ENCODE measurements around the gene PFKFB3.
A peak's percentile ranks its signal among the peaks of the same experiment; 100 is the strongest.
"Not testable (repeated sequence)": the region's sequence is repeated elsewhere in the genome, so short reads cannot be mapped to it uniquely, and the experiment has no call there.

The PFKFB3 gene

GRCh38 chr10:6236349-6237198 lies 33.8 kb downstream of the PFKFB3 start:
- DNase-seq (ENCODE audit: low read depth, low spot score) = no peak

GRCh38 chr10:6237199-6237530 lies 34.4 kb downstream of the PFKFB3 start:
- no peak for DNase-seq (ENCODE audit: low read depth, low spot score)

DNA sequence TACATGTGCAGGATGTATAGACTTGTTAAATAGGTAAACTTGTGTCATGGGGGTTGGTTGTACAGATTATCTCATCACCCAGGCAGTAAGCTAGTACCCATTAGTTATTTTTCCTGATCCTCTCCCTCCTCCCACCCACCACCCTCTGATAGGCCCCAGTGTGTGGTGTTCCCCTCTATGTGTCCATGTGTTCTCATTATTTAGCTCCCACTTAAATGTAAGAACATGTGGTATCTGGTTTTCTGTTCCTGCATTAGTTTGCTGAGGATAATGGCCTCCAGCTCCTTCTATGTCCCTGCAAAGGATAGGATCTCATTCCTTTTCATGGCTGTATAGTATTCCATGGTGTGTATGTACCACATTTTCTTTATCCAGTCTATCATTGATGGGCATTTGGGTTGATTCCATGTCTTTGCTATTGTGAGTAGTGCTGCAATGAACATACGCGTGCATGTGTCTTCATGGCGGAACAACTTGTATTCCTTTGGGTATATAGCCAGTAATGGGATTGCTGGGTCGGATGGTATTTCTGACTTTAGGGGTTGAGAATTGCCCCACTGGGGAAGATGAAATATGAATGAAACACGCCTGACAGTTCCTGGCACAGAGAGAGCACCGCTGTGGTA lies 36.0 kb downstream of the PFKFB3 start:
- DNase-seq (ENCODE audit: low read depth, low spot score) = not testable (repeated sequence)

DNA sequence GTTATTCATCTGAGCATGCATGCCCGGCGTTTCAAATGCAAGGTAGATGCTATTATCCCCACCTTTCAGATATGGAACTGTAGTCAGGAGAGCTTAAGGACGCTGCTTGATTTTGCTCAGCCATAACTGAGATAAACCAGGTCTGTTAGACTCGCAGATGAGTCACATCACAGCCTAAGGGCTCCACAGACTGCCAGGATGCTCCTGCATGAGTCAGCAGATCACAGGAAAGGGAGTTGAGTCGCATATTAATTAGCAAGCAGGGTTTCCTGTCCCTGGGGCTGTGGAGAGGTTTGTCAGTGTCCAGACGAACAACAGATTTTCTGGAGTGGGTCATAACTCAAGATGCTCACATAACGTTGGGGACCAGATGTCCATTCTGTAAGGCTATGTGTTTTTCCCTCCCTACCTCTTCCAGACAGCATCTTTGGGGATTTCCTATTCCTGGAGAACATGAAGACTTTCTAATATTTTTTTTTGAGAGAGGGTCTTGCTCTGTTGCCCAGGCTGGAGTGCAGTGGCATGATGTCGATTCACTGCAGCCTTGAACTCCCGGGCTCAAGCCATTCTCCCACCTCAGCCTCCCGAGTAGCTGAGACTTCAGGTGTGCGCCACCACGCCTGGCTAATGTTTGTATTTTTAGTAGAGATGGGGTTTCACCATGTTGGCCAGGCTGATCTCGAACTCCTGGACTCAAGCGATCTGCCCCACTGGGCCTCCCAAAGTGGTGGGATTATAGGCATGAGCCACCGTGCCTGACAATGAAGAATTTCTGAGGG lies 36.7 kb downstream of the PFKFB3 start:
- DNase-seq (ENCODE audit: low read depth, low spot score) = peak; percentile 50

GRCh38 chr10:6240254-6240653 lies 37.5 kb downstream of the PFKFB3 start:
- DNase-seq (ENCODE audit: low read depth, low spot score) = no peak

- DNase-seq (ENCODE audit: low read depth, low spot score) = no peak
Observed at GRCh38 chr10:6242089-6242488, 39.4 kb downstream of the PFKFB3 start.

- DNase-seq (ENCODE audit: low read depth, low spot score) = no peak
Observed at GRCh38 chr10:6244510-6244909, 41.8 kb downstream of the PFKFB3 start.

DNA sequence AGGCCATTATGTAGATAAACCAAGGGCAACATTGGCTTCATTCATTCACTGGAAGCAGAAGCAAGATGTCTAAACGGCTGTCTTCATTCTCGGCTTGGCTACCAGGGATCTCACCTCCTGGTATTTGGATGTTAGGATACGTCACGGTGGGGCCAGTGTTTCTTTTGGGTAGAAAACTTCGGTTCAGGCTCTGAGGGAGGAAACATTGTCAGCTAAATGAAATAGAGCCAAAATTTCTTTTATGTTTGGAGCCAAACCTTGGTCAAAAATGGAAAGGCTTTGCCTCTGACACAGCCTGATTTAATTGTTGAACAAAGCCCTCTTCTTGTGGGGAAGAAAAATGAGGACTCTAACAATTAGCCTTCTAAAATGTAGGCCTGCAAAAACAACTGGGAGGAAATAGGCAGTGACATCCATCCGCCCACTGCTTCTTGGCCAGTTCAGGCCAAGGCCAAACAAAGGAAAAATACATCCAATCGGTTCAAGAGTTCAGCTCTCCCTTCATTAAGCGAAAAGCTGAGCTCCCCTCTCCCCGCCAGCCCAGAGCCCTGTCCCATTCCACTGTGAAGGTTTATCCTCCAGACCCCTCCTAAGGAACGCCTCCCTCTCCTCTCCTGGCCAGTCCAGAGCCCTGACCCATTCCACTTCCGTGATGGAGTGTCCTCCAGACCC lies 44.4 kb downstream of the PFKFB3 start:
- no peak for DNase-seq (ENCODE audit: low read depth, low spot score)

DNA sequence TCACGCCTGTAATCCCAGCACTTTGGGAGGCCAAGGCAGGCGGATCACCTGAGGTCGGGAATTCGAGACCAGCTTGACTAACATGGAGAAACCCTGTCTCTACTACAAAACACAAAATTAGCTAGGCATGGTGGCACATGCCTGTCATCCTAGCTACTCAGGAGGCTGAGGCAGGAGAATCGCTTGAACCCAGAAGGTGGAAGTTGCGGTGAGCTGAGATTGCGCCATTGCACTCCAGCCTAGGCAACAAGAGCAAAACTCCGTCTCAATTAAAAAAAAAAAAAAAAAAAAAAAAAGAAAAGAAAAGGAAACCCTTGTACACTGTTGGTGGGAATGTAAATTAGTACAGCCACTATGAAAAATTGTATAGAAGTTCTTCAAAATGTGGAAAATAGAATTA lies 46.2 kb downstream of the PFKFB3 start:
- not testable (repeated sequence) for DNase-seq (ENCODE audit: low read depth, low spot score)

DNA sequence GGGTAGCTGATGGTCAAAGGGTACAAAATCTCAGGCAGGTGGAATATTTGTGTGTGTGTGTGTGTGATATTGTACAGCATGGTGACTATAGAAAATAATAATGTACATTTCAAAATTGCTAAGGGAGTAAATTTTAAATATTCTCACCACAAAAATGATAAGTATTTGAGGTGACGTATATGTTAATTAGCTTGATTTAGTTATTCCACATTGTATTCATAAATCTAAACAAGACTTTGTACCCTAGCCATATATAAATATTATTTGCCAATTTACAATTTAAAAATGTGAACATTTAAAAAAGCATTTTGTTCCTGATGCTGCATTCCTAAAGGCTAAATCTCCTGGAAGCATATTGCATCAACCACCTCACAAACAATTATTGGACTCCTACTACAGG lies 47.0 kb downstream of the PFKFB3 start:
- DNase-seq (ENCODE audit: low read depth, low spot score) = no peak

- DNase-seq (ENCODE audit: low read depth, low spot score) = no peak
Observed at GRCh38 chr10:6250745-6251144, 48.0 kb downstream of the PFKFB3 start.

DNA sequence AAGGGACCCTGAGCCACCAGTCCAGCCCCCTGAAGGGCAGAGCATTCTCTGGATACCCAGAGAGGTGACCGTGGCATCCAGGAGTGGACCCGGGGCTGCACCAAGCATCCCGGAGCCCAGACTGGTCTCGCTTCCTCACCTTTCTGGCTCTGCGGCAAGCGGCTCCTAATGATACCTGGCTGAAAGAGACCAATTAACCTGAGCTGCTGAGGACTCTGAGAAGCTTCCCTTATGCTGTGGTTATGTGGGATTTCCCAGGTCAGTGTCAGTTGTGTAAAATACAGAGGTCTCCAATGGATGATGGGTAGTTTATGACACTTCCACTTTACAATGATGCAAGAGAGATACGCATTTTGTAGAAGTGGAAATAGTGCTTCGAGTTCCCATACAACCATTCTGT lies 51.5 kb downstream of the PFKFB3 start:
- DNase-seq (ENCODE audit: low read depth, low spot score) = no peak

- DNase-seq (ENCODE audit: low read depth, low spot score) = no peak
Observed at GRCh38 chr10:6255548-6256061, 52.9 kb downstream of the PFKFB3 start.

GRCh38 chr10:6256439-6256838 lies 53.7 kb downstream of the PFKFB3 start:
- no peak for DNase-seq (ENCODE audit: low read depth, low spot score)

DNA sequence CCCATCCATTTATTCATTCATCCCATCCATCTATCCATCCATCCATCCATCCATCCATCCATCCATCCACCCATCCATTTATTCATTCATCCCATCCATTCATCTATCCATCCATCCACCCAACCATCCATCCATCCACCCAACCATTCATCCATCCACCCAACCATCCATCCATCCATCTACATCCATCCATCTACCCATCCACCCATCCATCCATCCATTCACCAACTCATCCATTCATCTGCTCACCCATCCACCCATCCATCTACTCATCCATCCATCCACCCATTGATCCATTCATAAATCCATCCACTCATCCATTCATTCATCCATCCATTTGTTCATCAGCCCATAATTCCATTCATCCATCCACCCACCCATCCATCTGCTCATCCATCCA lies 56.4 kb downstream of the PFKFB3 start:
- DNase-seq (ENCODE audit: low read depth, low spot score) = no peak

- DNase-seq (ENCODE audit: low read depth, low spot score) = no peak
Observed at GRCh38 chr10:6260843-6261242, 58.1 kb downstream of the PFKFB3 start.

DNA sequence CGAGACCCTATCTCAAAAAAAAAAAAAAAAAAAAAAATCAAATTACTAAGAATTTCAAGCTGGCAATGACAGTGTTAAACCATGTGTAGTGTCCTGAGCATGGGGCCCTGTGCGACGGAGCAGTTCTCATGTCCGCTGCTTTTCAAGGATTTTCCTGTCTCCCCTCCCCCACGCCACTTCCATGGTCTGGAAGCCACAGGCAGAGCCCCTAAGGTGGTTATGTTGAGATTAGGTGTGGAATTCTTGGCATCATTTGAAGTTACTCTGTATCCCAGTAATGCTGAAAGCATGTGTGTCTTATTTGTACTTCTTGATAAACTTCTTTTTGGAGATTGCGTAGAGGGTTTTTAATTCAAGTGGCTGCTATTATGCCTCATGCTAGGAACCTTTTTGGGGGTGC lies 65.2 kb downstream of the PFKFB3 start:
- DNase-seq (ENCODE audit: low read depth, low spot score) = no peak

DNA sequence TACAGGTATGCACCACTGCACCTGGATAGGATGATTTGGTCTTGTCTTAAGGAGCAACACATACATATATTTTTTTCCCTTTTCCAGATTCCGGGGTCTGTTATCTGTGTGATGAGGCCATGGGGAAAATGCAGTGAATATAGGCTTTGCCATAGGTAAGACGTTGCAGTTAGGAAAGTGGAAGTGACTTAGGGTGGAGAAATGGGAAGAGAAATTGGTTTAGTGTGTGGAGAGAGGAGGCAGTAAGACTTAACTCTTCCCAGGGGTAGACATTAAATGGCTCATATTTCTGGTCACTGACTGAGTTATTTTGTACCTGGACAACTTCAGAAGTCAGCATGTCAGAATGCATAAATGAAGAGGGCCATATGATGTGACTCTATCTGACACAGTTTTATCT lies 66.7 kb downstream of the PFKFB3 start:
- no peak for DNase-seq (ENCODE audit: low read depth, low spot score)

DNA sequence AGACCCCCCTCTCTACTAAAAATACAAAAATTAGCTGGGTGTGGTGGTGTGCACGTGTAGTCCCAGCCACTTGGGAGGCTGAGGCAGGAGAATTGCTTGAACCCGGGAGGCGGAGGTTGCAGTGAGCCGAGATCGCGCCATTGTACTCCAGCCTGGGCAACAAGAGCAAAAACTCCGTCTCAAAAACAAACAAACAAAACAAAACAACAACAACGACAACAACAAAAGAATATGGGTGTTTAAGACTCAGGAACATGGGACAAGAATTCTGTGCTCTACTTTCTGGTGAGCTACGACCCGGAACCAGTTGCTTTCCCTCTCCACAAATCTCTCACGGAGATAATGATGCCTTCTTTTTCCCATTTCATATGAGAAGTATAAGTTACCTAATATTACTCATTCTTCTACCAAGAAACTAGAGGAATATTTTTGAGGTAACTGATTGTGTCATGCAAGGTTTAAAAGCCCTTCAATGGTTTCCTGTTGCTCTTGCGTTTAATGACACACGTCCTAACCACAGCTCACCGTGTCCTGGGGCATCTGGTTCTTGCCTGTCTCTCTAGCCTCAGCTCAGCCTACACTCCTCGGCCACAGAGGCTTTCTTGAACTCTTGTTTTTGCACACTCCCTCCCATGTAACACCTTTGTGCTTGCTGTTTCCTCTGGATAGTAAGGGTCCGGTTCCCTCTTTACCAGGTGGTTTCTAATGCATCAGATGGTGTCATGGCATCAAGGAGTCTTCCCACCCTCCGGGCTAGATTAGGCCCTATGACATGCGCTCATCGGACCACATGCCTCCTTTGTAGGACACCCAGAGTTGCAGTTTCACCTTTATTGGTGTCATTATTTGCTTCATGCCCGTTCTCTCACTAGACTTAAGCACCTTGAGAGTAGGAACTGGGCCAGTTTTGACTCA lies 67.5 kb downstream of the PFKFB3 start:
- no peak for DNase-seq (ENCODE audit: low read depth, low spot score)

DNA sequence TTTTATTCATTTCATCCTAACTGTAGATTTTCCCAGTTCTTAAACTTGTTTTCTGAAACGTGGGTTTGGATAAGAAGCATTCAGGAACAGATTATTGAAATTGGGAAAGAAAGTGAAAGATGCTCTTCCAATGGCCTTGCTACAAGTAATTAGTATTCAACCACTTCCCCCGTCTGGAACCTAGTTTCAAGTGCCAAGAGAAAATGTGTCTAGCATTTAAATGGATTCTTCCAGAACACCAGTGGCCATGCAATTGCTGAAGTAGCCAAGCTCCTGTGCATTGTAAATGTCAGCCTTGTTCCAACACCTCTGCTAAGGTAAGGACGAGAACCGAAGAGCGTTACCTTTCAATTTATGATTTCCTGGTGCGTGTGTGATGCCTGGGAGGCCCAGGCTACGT lies 68.2 kb downstream of the PFKFB3 start:
- no peak for DNase-seq (ENCODE audit: low read depth, low spot score)

- DNase-seq (ENCODE audit: low read depth, low spot score) = no peak
Observed at GRCh38 chr10:6271663-6272062, 68.9 kb downstream of the PFKFB3 start.
